Suprapubic skin (tissue), 4 donors: ENCODE results near the gene JUND.

ENCODE experiments used
- POLR2A ChIP-seq, 2 donors: fragments of 450-650 bp; IDR thresholded peaks; one replicate each; pipeline ENCODE4 v1.6.1; 2017; ENCODE audit warnings: antibody characterized with exemption in 2 of 2, mild to moderate bottlenecking in 2 of 2, moderate library complexity in 2 of 2
- POLR2AphosphoS5 ChIP-seq, 3 donors: sonication (generic); formaldehyde crosslinking; IDR thresholded peaks; one replicate each; pipeline ENCODE4 v1.6.1; 2017; ENCODE audit warnings: antibody characterized with exemption in 3 of 3
- TF ChIP-seq, protein P1 (sequence below), 2 donors: fragments of 200-600 bp in 1 of 2; fragments of 450-650 bp in 1 of 2; sonication (generic) in 1 of 2; IDR thresholded peaks; one replicate each; pipeline ENCODE4 v1.5.1; 2016 to 2019; ENCODE audit warnings: antibody characterized with exemption in 2 of 2, mild to moderate bottlenecking in 1 of 2, moderate library complexity in 1 of 2

DNA sequence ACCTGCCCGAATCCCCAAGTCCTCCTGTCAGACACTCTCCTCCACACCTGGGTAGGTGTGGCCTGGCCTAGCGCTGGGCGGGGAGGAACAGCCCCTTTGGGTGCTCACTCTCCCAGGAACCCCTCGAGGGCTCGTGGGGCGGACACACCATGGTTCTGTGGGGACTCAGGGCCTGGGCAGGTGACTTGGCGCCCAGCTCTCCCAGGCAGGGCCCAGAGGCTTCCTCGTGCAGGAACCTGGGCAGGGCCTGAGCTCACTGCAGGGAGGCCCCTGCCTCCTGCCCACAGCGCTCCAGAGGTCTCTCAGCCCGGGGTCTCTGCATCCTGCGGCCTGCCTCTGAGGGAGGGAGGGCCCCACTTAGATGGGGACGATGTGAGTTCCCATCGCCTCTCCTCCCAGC, 29.5 kb upstream of the JUND start:
- TF ChIP-seq, protein P1, sequence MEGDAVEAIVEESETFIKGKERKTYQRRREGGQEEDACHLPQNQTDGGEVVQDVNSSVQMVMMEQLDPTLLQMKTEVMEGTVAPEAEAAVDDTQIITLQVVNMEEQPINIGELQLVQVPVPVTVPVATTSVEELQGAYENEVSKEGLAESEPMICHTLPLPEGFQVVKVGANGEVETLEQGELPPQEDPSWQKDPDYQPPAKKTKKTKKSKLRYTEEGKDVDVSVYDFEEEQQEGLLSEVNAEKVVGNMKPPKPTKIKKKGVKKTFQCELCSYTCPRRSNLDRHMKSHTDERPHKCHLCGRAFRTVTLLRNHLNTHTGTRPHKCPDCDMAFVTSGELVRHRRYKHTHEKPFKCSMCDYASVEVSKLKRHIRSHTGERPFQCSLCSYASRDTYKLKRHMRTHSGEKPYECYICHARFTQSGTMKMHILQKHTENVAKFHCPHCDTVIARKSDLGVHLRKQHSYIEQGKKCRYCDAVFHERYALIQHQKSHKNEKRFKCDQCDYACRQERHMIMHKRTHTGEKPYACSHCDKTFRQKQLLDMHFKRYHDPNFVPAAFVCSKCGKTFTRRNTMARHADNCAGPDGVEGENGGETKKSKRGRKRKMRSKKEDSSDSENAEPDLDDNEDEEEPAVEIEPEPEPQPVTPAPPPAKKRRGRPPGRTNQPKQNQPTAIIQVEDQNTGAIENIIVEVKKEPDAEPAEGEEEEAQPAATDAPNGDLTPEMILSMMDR (IDR thresholded peaks at IDR 0.05) = no peak
- no peak for TF ChIP-seq POLR2AphosphoS5 (IDR thresholded peaks at IDR 0.05)
- no peak for TF ChIP-seq POLR2A (IDR thresholded peaks at IDR 0.05)
